HEK293 (cell line): ENCODE data around the gene RASA1.

Experiments used
- CTCF ChIA-PET: fragments of 350-600 bp; formaldehyde crosslinking; extraction: SDS; loops from one replicate; lab custom pipeline; 2021; ENCODE audit warnings: antibody characterized with exemption; lab: Yijun Ruan, JAX
- POLR2A ChIA-PET: fragments of 300-600 bp; formaldehyde crosslinking; extraction: SDS; loops from one replicate; lab custom pipeline; 2020; ENCODE audit warnings: antibody characterized with exemption, inconsistent platforms; lab: Yijun Ruan, JAX
- H3K27ac ChIP-seq: fragments of 200-500 bp; sonication (Bioruptor generic); 2 replicates; pipeline ENCODE4 v1.5.1; 2014; ENCODE audit warnings: low read depth, low read length, control low read depth, inconsistent platforms; ENCODE audit errors: extremely low read depth
- H3K36me3 ChIP-seq, 2 experiments: fragments of 200-500 bp in 1 of 2; sonication (Bioruptor generic) in 1 of 2; 1 replicate in 1 of 2; 2 replicates in 1 of 2; pipeline ENCODE4 v1.5.1; 2014 to 2017; ENCODE audit warnings: inconsistent platforms in 2 of 2, low read length in 2 of 2; ENCODE audit not compliant: control insufficient read depth in 2 of 2, insufficient read depth in 1 of 2
- H3K4me1 ChIP-seq: fragments of 200-500 bp; sonication (Bioruptor generic); 2 replicates; pipeline ENCODE4 v1.5.1; 2014; ENCODE audit warnings: mild to moderate bottlenecking, low read length, inconsistent platforms; ENCODE audit not compliant: control insufficient read depth, insufficient read depth
- H3K4me3 ChIP-seq: 2 replicates; pipeline ENCODE4 v1.5.1; 2011; ENCODE audit warnings: low read depth, mild to moderate bottlenecking, control low read depth, low read length, moderate library complexity
- H3K9me3 ChIP-seq: fragments of 200-500 bp; sonication (Bioruptor generic); 2 replicates; pipeline ENCODE4 v1.5.1; 2014; ENCODE audit warnings: low read depth, low read length, inconsistent platforms; ENCODE audit not compliant: control insufficient read depth, insufficient read depth
- BCL6B ChIP-seq: fragments of 450-650 bp; formaldehyde crosslinking; IDR thresholded peaks from 2 replicates; pipeline ENCODE4 v1.5.1; 2017; ENCODE audit warnings: missing biosample characterization, missing genetic modification characterization
- CTCF ChIP-seq: fragments of 450-650 bp; formaldehyde crosslinking; IDR thresholded peaks from 2 replicates; pipeline ENCODE4 v1.5.1; 2016; ENCODE audit warnings: missing biosample characterization, missing genetic modification characterization
- EGR2 ChIP-seq: fragments of 450-650 bp; formaldehyde crosslinking; IDR thresholded peaks from 2 replicates; pipeline ENCODE4 v1.5.1; 2016; ENCODE audit warnings: low read depth, missing biosample characterization, missing genetic modification characterization
- IKZF3 ChIP-seq: fragments of 450-650 bp; IDR thresholded peaks from 2 replicates; pipeline ENCODE4 v1.5.0; 2018; ENCODE audit warnings: missing biosample characterization, mild to moderate bottlenecking, missing genetic modification characterization, moderate library complexity
- PBX3 ChIP-seq: sonication (generic); formaldehyde crosslinking; IDR thresholded peaks from 2 replicates; pipeline ENCODE4 v1.8.1; 2022; ENCODE audit warnings: mild to moderate bottlenecking, moderate library complexity, missing genetic modification reagents
- REST ChIP-seq: fragments of 450-650 bp; formaldehyde crosslinking; IDR thresholded peaks from 2 replicates; pipeline ENCODE4 v1.5.1; 2016; ENCODE audit warnings: missing biosample characterization, missing genetic modification characterization
- YY1 ChIP-seq: fragments of 450-650 bp; formaldehyde crosslinking; IDR thresholded peaks from 2 replicates; pipeline ENCODE4 v1.5.1; 2018; ENCODE audit warnings: missing biosample characterization, missing genetic modification characterization
- ZBTB49 ChIP-seq: fragments of 450-650 bp; formaldehyde crosslinking; IDR thresholded peaks from 2 replicates; pipeline ENCODE4 v1.5.1; 2016; ENCODE audit warnings: missing biosample characterization, missing genetic modification characterization, low read depth
- ZFP3 ChIP-seq: fragments of 450-650 bp; formaldehyde crosslinking; IDR thresholded peaks from 2 replicates; pipeline ENCODE4 v1.5.1; 2016; ENCODE audit warnings: low read depth, missing biosample characterization, missing genetic modification characterization
- ZIC2 ChIP-seq: fragments of 450-650 bp; formaldehyde crosslinking; IDR thresholded peaks from 2 replicates; pipeline ENCODE4 v1.5.1; 2016; ENCODE audit warnings: missing biosample characterization, missing genetic modification characterization
- ZNF132 ChIP-seq: fragments of 450-650 bp; formaldehyde crosslinking; IDR thresholded peaks from 2 replicates; pipeline ENCODE4 v1.5.1; 2017; ENCODE audit warnings: missing biosample characterization, missing genetic modification characterization, borderline replicate concordance
- ZNF274 ChIP-seq, 2 experiments: fragments of 200-500 bp in 1 of 2; fragments of 450-650 bp in 1 of 2; sonication (Bioruptor generic) in 1 of 2; formaldehyde crosslinking in 1 of 2; IDR thresholded peaks; 2 replicates each; pipeline versions ENCODE4 v1.5.1 to v1.6.1; 2014 to 2016; ENCODE audit warnings: borderline replicate concordance in 1 of 2, inconsistent platforms in 1 of 2, low read length in 1 of 2, missing biosample characterization in 1 of 2, missing genetic modification characterization in 1 of 2
- ZNF324 ChIP-seq: fragments of 450-650 bp; formaldehyde crosslinking; IDR thresholded peaks from 2 replicates; pipeline ENCODE4 v1.5.1; 2016; ENCODE audit warnings: missing biosample characterization, missing genetic modification characterization
- ZNF473 ChIP-seq: fragments of 450-650 bp; formaldehyde crosslinking; IDR thresholded peaks from 2 replicates; pipeline ENCODE4 v1.5.1; 2017; ENCODE audit warnings: missing biosample characterization, missing genetic modification characterization
- ZNF488 ChIP-seq: fragments of 450-650 bp; formaldehyde crosslinking; IDR thresholded peaks from 2 replicates; pipeline ENCODE4 v1.5.1; 2016; ENCODE audit warnings: missing biosample characterization, missing genetic modification characterization

RASA1 gene

GRCh38 chr5:87404359-87404758, 136.7 kb downstream of the RASA1 start:
- Histone ChIP-seq H3K4me3 (no peak overlapping the region), H3K4me1 (no peaks in the 10 kb centered on the region), H3K9me3 (no peaks in the 10 kb centered on the region), H3K36me3 (peaks cover 61 to 97% of the 10 kb centered on the region in 2 experiments), H3K27ac (no peak overlapping the region)
- no peak for TF ChIP-seq IKZF3 (tag by site-specific recombination)
- no peak for TF ChIP-seq CTCF (tag by site-specific recombination)
- TF ChIP-seq ZNF274 (IDR thresholded peaks at IDR 0.05; ENCODE audit: low read length), result no peak
- no peak for TF ChIP-seq ZNF274 (tag by site-specific recombination; IDR thresholded peaks at IDR 0.05; ENCODE audit: borderline replicate concordance)
- TF ChIP-seq ZIC2 (tag by site-specific recombination), result no peak
- TF ChIP-seq PBX3 (CRISPR knock-in tag), result no peak
- no peak for TF ChIP-seq REST (tag by site-specific recombination)
- TF ChIP-seq ZNF473, result no peak
- TF ChIP-seq YY1 (tag by site-specific recombination), result no peak
- TF ChIP-seq ZNF132, result no peak
- no peak for TF ChIP-seq BCL6B (tag by site-specific recombination)
- no peak for TF ChIP-seq ZNF488 (tag by site-specific recombination)
- no peak for TF ChIP-seq ZBTB49 (tag by site-specific recombination)
- TF ChIP-seq ZNF324 (tag by site-specific recombination), result no peak
- no peak for TF ChIP-seq ZFP3
- TF ChIP-seq EGR2 (tag by site-specific recombination), result no peak
- ChIA-PET POLR2A (no interaction called here), CTCF (interaction anchor here (0.5 to 2.5 kb wide), 3 partner anchors 334 to 721 kb away, joined by 3 to 7 read pairs (median 3); no protein-coding TSS in a partner anchor)
